Measurements from ENCODE around the gene CALN1.
"Not testable (repeated sequence)": the region's sequence is repeated elsewhere in the genome, so short reads cannot be mapped to it uniquely, and the experiment has no call there.

The CALN1 gene

GRCh38 chr7:72386118-72386517, 26.0 kb downstream of the CALN1 start:
- ATAC-seq (ENCODE audit: low read depth) (no peak), DNase-seq (ENCODE audit: low spot score) (no peak)
- Histone ChIP-seq H3K36me3 (ENCODE audit: low read depth) (no peaks in the 10 kb centered on the region), H3K27ac (ENCODE audit: poor library complexity, severe bottlenecking) (no peak overlapping the region), H3K27me3 (ENCODE audit: insufficient read depth, poor library complexity, severe bottlenecking) (no peaks in the 10 kb centered on the region), H3K9me3 (ENCODE audit: severe bottlenecking) (peaks cover 2% of the 10 kb centered on the region), H3K4me1 (ENCODE audit: insufficient read depth, poor library complexity, severe bottlenecking) (no peaks in the 10 kb centered on the region), H3K4me3 (ENCODE audit: severe bottlenecking) (no peak overlapping the region)
- TF ChIP-seq CTCF (IDR thresholded peaks at IDR 0.05; ENCODE audit: poor library complexity, severe bottlenecking), result no peak

- no peak for TF ChIP-seq CTCF (IDR thresholded peaks at IDR 0.05; ENCODE audit: poor library complexity, severe bottlenecking)
- H3K9me3 ChIP-seq (ENCODE audit: severe bottlenecking), result no peaks in the 10 kb centered on the region
- no peaks in the 10 kb centered on the region for H3K27me3 ChIP-seq (ENCODE audit: insufficient read depth, poor library complexity, severe bottlenecking)
- no peaks in the 10 kb centered on the region for H3K4me1 ChIP-seq (ENCODE audit: insufficient read depth, poor library complexity, severe bottlenecking)
- H3K36me3 ChIP-seq (ENCODE audit: low read depth), result no peaks in the 10 kb centered on the region
- no peak for ATAC-seq (ENCODE audit: low read depth)
- H3K4me3 ChIP-seq (ENCODE audit: severe bottlenecking), result no peak overlapping the region
- no peak for DNase-seq (ENCODE audit: low spot score)
- no peak overlapping the region for H3K27ac ChIP-seq (ENCODE audit: poor library complexity, severe bottlenecking)
Observed at GRCh38 chr7:72362246-72362645, 49.9 kb downstream of the CALN1 start.

- Histone ChIP-seq H3K9me3 (ENCODE audit: severe bottlenecking) (peaks cover 4% of the 10 kb centered on the region), H3K27me3 (ENCODE audit: insufficient read depth, poor library complexity, severe bottlenecking) (peaks cover 3% of the 10 kb centered on the region), H3K4me3 (ENCODE audit: severe bottlenecking) (no peak overlapping the region), H3K4me1 (ENCODE audit: insufficient read depth, poor library complexity, severe bottlenecking) (no peaks in the 10 kb centered on the region), H3K36me3 (ENCODE audit: low read depth) (no peaks in the 10 kb centered on the region), H3K27ac (ENCODE audit: poor library complexity, severe bottlenecking) (no peak overlapping the region)
- no peak for DNase-seq (ENCODE audit: low spot score)
- no peak for ATAC-seq (ENCODE audit: low read depth)
- no peak for TF ChIP-seq CTCF (IDR thresholded peaks at IDR 0.05; ENCODE audit: poor library complexity, severe bottlenecking)
Observed at GRCh38 chr7:72345208-72345727, 66.9 kb downstream of the CALN1 start.

GRCh38 chr7:72343991-72344390, 68.1 kb downstream of the CALN1 start:
- Histone ChIP-seq H3K4me1 (ENCODE audit: insufficient read depth, poor library complexity, severe bottlenecking) (no peaks in the 10 kb centered on the region), H3K4me3 (ENCODE audit: severe bottlenecking) (no peak overlapping the region), H3K27ac (ENCODE audit: poor library complexity, severe bottlenecking) (no peak overlapping the region), H3K27me3 (ENCODE audit: insufficient read depth, poor library complexity, severe bottlenecking) (peaks cover 3% of the 10 kb centered on the region), H3K36me3 (ENCODE audit: low read depth) (no peaks in the 10 kb centered on the region), H3K9me3 (ENCODE audit: severe bottlenecking) (peaks cover 4% of the 10 kb centered on the region)
- DNase-seq (ENCODE audit: low spot score) (no peak), ATAC-seq (ENCODE audit: low read depth) (no peak)
- no peak for TF ChIP-seq CTCF (IDR thresholded peaks at IDR 0.05; ENCODE audit: poor library complexity, severe bottlenecking)

- not testable (repeated sequence) for H3K4me3 ChIP-seq (ENCODE audit: severe bottlenecking); DNase-seq (ENCODE audit: low spot score); H3K36me3 ChIP-seq (ENCODE audit: low read depth); H3K9me3 ChIP-seq (ENCODE audit: severe bottlenecking); ATAC-seq (ENCODE audit: low read depth); H3K27ac ChIP-seq (ENCODE audit: poor library complexity, severe bottlenecking); H3K4me1 ChIP-seq (ENCODE audit: insufficient read depth, poor library complexity, severe bottlenecking); H3K27me3 ChIP-seq (ENCODE audit: insufficient read depth, poor library complexity, severe bottlenecking)
Observed at GRCh38 chr7:72343354-72343753, 68.8 kb downstream of the CALN1 start.

Data from RWPE2 (cell line).